T-helper 22 cell (primary cell): Measurements from ENCODE around the gene DBF4.
"Not testable (repeated sequence)": the region's sequence is repeated elsewhere in the genome, so short reads cannot be mapped to it uniquely, and the experiment has no call there.

Source experiments
- DNase-seq: peaks from one replicate; pipeline ENCODE4 v3.0.0-alpha.2; 2020; ENCODE audit warnings: low read depth

The DBF4 gene

GRCh38 chr7:87876040-87876868, at the start of gene DBF4, which contains the start of gene SLC25A40:
TSS of gene DBF4 (plus strand) at chr7:87876493. CDS start at chr7:87876733, 240 bp downstream.
TSS of gene SLC25A40 (minus strand) at chr7:87876360. CDS start at chr7:87858727, 17,633 bp downstream.
- peak; percentile 86 for DNase-seq

- not testable (repeated sequence) for DNase-seq
Measured at GRCh38 chr7:87828383-87828782, 47.9 kb upstream of the DBF4 start.

- no peak for DNase-seq
Measured at GRCh38 chr7:87831097-87831496, 45.2 kb upstream of the DBF4 start.

DNA sequence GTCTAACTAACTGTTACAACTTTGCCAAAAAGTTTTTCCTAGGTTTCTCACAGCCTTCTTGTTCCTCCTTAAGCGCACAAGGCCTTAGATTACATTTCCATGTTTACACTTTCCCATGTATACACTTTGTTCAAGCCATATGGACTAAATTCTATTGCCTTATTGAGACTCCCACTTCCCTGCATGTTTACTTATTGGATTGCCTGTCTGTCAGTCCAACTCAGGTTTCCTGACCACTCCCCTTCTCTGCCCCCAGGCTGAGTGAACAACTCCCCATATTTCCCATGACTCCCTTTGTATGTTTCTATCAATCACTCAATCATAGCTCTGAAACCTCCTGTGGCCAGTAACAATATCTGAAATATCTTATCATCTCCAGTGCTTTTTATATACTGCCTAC, 43.2 kb upstream of the DBF4 start:
- no peak for DNase-seq

GRCh38 chr7:87837597-87837996, 38.7 kb upstream of the DBF4 start:
- DNase-seq, result no peak

- DNase-seq, result no peak
Measured at GRCh38 chr7:87850836-87851593, 25.3 kb upstream of the DBF4 start.

GRCh38 chr7:87852306-87852705, 24.0 kb upstream of the DBF4 start:
- DNase-seq, result no peak

DNA sequence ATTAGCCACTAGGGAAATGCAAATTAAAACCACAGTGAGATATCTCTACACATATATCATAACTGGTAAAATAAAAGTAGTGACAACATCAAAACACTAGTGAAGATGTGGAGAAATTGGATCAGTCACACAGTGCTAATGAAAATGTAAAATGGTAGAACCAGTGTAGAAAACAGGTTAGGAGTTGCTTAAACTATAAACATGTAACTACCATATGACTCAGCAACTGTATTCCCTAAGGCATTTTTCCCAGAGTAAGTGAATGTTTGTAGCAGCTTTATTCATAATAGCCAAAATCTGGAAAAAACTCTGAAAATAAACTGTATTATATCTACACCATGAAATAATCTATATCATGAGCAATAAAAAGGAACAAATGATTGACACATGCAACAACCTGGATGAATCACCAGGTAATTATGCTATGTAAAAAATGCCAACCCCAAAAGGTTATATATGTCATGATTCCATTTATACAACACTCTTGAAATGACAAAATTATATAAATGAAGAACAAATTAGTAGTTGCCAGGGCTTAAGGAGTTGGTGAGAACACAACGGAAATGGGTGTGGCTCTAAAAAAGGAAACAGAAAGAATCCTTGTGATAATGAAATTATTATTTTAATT, 22.9 kb upstream of the DBF4 start:
- DNase-seq, result no peak

GRCh38 chr7:87858417-87859100, 17.7 kb upstream of the DBF4 start:
- no peak for DNase-seq

GRCh38 chr7:87866089-87866488, 10.2 kb upstream of the DBF4 start:
- DNase-seq, result no peak

GRCh38 chr7:87866533-87866932, 9.8 kb upstream of the DBF4 start:
- not testable (repeated sequence) for DNase-seq

GRCh38 chr7:87870471-87870870, 5.8 kb upstream of the DBF4 start:
- no peak for DNase-seq

- no peak for DNase-seq
Measured at GRCh38 chr7:87872346-87872745, 3.9 kb upstream of the DBF4 start.

DNA sequence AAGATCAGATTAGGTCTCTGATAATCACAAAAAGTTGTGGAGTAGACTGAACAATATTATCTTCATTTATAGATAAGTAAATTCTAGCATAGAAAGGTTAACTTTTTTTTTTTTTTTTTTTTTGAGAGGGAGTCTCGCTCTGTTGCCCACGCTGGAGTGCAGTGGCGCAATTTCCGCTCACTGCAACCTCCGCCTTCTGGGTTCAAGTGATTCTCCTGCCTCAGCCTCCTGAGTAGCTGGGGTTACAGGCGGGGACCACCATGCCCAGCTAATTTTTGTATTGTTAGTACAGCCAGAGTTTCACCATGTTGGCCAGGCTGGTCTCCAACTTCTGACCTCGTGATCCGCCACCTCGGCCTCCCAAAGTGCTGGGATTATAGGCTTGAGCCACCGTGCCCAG, 3.0 kb upstream of the DBF4 start:
- DNase-seq, result not testable (repeated sequence)

- no peak for DNase-seq
Measured at GRCh38 chr7:87874066-87874465, 2.2 kb upstream of the DBF4 start.

GRCh38 chr7:87875151-87876039, 898 bp upstream of the DBF4 start:
- peak; percentile 4 for DNase-seq

DNA sequence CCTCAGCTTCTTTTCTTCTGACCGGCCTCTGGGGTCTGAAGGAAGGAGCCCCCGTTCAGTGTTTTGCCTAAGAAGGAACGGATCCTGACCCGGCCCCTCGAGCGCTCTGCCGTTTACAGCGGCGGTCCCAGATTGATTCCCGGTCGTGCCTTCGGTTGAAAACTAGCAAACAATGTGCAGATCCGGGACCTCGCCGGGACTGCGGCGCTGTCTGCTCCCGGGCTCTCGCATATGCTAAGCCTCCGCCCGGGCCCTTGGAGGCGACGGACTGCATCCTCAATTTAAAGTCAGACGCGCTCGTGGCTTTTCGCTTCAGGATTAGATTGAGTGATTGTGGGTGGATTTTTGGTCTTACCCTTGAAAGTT, 559 bp downstream of the DBF4 start:
- peak; percentile 7 for DNase-seq

DNA sequence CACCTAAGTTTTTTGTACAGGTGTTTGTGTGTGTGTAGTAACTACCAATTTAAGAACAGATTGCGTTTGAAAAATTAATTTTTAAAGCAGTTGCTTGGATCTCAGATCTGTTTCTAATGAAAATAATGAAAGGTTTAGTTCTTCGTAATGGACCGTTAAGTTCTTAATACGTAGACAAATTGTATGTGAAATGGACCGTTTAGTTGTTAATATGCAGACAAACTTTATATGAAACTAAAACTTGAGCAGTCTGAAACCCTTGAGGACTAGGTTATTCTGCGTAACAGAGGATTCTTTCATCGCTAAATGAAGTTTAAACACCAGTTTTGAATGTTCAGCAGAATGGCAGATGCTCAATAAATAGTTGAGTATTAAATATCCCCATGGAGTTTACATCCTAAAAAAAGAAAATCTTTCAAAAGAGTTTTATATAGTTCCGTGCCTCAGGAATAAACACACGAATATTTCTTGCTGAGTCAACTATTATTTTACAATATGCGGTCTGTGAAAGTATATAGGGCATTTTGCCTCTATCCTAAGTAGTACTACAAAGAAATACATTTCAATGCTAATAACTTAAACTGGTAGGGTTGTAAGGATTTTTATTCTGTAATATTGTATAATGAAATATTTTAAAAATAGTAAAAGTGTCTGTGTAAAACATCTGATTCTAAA, 1.2 kb downstream of the DBF4 start:
- no peak for DNase-seq

DNA sequence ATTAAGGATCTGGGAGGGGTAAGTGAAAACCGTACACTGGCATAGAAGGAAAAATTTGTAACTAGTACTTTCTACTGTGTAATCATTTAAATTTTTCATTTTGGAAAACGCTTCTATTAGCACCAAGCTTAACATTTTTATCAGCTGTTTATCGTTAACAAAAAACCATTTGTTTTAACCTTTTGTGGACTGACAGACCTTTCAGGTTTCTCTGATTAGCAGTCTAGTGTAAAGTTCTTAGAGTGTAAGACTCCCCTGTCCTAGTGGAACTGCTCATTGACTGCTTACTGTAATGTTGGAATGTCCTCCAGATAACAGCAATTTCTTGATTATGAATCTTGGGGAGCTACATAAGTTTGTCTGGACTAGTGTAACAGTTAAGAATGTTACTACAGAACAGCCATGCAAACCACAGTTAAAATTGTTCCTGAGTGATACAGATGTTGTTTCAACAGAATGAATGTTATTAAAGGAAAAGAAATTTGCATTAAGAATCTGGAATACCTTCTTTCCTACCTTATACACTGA, 2.0 kb downstream of the DBF4 start:
- no peak for DNase-seq
